NCI-H748 treated with DMSO at 0.1 percent for 48 hours (cell line): ENCODE measurements around the gene RALGAPA2.

Experiments used
- DNase-seq: peaks from one replicate; lab custom pipeline; 2025; lab: John Stamatoyannopoulos, UW

The RALGAPA2 gene

DNA sequence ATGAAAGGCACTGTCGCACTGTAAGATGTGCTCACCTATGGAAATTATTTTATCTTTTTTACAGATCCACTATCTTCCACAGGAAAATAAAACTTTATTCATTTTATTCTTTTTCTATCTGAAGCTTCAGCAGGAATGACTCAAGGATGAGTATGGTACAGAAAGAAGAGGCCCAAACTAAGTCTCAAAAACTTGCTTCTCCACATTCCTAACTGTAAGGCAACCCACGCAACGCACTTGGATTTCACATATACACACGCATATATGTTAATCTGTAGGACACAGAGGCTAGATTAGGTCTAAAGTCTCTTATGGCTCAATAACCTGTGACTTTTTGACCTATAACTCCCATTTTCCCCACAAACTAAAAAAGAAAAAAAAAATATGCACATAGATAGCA, 81.9 kb downstream of the RALGAPA2 start:
- DNase-seq: no peak

DNA sequence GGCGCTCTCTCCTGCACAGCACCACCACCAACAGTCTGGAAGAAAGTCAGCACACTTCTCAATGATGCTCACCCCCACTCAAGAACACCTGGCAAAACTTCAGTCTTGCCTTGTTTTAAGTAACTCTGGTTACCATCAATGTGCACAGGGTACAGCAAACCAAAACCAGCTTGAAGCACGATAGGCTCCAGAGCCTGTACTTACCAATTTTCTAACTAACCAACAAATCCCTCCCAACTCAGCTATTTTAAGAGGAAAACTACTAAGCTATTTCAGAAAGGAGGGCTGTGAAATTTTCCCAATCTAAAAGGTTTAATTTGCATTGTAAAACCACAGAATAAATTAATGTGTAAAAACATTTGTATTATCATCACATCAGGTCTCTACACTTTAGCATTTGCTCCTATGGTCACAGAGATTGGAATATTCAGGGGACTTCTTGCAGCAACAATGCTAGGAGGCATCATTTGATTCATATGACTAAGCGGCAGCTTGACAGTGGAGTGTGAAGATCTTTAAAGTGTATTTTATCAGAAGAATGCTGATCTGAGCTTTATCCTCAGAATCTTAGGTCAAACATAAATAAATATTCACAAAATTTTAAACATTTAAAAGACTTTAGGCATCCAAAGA, 82.8 kb downstream of the RALGAPA2 start:
- no peak for DNase-seq

DNA sequence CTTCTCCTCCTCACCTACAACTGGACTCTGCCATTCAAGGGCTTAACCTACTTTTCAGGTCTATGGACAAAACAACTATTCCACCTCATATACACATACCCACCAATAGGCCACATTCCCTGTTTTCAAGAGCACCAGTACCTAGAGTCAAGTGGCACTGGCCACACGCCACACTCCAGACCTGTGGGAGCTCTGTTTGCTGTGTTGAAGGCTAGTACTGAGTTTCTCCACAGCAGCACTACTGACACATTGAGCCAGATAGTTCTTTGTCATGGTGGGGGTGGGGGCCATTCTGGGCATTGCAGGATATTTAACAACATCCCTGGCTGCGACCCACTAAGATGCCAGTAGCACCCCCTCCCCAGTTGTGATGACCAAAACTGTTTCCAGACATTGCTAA, 84.1 kb downstream of the RALGAPA2 start:
- no peak for DNase-seq

DNA sequence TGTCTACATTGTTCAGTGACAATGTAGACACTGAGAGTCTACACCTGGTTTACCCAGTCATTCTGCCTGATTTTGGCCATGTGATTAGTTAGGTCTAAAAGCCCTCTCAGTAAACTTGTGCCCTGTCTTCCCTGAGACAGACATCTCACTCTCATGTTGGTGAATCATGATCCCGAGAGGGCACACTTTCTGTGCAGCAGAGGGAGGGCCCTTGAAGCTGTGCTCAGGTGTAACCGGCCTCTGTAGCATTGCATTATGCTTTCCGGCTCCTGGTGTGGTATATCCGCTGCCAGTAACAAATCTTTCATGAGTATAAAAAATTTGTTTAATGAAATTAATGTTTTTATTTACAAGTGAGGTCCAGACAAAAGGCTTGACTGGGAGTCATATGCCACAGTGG, 85.0 kb downstream of the RALGAPA2 start:
- DNase-seq: no peak

DNA sequence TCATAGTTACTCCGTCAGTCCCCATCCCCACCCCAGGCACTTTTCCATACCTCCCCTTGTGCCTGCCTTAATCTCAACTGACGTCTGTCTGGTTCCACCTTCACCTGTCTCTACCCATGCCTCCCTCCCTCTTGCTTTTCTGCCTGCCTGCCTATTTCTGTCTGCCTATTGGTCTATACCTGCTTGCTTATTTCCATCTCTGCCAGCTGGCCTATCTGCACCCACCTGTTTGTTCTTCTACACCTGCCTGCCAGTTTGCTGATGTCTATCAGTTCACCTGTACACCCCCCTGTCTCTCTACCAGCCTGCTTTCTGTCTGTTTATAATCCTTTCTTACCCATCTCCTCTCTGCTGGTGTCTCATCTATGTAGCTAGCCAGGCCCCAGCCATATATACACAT, 87.5 kb downstream of the RALGAPA2 start:
- peak; percentile 71 for DNase-seq

DNA sequence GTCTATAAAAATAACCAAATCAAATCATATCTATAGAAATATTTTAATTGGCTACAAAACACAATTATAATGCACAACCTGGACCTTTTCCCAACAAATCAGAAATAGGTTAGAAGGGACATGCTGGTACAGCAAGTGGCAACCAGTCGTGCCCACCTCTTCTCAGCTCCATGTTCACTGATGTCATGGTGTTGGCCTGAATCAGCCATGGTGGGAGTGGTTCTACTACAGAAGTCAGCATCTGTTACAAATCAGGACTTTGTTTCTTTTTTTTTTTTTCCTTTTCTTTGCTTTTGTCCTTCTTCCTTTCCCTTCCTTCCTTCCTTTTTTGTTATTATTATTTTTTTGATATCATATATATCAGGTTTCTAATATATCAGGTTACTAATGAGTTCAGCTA, 91.2 kb downstream of the RALGAPA2 start:
- DNase-seq: no peak

DNA sequence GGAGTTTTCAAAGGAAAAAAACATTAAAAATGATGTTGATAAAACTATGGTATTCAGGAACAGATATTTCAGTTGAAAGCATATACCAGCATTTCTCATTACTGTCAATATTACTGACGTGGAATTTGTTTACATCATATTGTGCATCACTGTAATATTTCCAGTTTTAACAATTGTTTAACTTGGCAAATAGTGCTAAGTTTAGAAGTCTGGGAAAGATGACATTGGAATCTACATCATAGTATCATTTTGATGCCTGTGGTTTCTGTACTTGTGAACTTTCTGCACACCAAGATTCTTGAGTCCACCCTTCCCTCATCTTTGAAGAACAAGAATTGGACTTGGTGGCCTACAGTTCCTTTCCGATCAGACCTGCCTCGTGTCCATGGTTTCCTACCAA, 98.1 kb downstream of the RALGAPA2 start:
- no peak for DNase-seq

DNA sequence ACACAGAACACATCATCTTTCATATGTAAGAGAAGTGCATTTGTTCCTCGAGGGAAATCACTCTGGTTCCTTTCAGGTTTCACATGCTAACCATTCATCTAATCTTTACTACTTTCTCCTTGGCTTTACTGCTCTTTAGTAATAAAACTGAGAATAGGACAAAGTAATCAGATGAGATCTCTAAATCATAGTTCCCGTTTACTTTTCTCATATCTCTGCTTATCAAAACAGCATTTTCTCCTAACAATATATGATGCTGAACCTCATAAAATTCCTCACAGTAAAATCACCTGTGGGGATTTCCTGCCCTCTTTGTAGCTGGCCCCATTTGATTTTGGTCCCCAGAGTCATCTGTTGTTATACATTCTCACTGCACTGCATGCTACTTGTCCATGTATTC, 100.2 kb downstream of the RALGAPA2 start:
- no peak for DNase-seq

DNA sequence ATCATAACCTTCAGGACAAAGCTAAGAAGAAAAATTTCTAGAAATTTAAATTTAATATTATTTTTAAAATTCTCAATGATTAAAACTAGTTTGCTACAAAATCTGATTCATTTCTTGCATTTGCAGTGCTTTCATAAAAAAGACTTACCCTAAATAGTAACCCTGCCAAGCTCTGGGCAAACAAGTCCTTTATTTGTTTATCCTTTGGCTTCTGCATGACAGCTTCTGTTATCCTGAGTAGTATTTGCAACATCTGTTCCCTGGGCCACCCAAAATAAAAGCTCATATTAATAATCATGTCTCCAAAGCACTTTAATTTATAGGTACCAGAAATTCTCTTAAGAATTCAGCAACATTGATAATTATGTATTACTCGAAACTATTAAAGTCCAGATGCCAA, 101.3 kb downstream of the RALGAPA2 start:
- peak; percentile 15 for DNase-seq

DNA sequence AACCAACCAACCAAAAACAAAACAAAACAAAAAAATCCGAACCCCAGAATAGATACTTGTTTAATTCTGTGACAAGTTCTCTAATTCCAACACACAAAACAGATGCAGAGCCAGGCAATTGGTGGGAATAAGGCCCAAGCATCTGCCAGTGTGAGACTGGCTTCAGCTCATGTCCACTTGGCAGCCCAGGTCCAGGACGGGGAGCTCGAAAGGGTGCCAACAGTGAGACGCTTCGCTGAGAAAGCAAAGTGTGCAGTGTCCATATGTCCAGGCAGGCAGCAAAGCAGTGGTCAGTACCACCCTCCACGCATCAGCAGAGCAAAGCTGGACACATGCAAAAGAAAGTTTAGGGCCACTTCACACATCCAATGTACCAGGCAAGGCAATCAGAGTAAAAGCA, 102.9 kb downstream of the RALGAPA2 start:
- DNase-seq: no peak

DNA sequence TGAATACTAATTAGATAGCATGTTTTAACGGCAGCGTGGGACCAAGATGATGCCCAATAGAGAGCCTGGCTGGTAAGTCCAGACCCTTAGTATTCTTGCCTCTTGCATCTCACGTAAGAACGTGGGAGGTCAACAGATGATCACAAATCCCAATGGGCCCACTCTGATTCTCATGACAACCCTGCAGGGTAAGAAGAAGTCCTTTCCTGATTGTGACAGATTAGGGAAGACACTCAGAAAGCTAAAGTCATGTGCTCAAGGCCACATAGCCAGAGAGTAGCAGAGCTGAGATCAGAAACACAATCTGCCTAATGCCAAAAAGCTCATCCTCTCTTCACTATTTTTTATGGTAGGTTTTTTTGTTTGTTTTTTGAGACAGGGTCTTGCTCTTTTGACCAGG, 103.8 kb downstream of the RALGAPA2 start:
- DNase-seq: no peak

DNA sequence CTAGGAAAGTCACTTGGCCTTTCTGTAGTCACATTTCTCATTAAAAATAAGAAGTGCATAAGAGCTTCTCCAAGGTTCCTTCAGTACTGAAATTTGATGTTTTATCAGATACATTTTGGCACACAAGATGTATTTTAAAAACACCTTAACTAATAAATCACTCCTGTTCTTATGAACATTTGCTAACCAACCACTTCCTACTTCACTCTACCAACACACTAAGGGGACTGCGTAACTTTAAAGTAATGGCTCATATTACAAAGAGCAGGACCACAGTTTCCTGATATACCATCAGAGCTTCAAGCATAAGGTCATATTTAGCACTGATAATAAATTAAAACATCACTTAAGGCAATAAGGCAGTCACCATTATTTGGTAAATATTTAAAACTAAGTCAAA, 104.4 kb downstream of the RALGAPA2 start:
- no peak for DNase-seq

DNA sequence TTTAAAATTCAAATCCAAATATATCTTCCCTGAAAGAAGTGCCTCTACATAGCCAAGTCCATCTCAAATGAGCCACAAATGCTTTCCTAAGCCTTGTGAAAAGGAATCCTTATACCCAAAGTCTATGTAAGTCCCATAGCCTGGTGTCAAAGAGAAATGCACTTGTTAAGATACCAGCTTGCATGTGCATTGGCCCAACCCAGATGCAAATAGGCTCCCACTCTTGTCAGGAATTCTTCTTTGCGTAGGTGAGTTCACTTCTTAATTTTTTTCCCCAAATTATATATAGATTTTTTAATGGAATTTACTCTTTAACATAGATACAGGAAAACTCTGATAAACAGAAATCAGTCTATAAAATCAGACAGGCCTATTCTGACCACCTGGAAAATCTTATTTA, 105.6 kb downstream of the RALGAPA2 start:
- no peak for DNase-seq

DNA sequence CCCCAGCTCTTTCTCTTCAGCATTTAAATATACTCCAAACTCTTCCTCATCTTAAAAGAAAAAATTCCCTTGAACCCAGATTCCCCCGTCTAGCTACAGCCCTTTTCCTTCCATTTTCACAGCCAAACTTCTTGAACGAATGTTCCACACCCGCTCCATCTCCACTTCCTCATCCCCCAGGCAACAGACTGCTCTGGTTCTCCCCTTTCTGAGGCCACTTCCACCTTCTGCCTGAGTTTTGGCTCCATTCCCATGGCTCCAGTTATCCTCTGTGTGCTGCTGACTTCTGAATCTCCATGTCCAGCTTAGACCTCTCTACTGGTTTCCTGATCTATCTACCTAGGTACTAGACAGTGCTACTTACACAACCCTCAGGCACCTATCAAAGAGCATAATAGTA, 106.4 kb downstream of the RALGAPA2 start:
- DNase-seq: no peak

DNA sequence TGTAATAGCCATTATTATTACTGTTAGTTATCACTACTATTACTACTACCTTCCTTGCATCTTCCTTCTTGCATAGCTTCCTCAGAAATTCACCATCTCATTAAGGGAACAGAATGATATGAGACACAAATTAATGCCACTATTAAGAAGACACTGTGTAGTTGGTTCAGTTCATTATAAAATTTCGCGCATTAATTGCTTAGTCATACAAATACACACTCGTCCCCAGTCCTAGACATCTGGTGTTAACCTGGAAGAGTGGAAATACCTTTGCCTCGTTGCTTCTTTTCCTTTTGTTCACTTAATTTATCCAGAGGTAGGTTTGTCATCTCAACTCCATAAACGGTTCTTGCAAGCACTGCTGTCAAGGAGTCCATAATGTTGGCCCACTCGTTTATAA, 107.5 kb downstream of the RALGAPA2 start:
- DNase-seq: no peak

DNA sequence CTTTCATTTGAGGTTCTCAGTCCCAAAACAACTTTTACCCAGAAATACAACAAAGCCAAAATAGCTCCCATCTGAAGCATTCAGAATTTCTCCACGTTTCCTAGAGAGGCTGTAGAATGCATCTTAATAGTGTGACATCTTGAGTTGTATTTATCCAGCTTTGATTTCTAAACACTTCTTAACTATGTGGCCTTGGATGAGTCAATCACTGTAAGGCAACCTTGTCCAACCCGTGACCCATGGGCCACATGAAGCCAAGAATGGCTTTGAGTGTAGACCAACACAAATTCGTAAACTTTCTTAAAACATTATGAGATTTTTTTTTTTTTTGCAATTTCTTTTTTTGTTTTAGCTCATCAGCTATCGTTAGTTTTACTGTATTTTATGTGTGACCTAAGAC, 108.1 kb downstream of the RALGAPA2 start:
- no peak for DNase-seq

DNA sequence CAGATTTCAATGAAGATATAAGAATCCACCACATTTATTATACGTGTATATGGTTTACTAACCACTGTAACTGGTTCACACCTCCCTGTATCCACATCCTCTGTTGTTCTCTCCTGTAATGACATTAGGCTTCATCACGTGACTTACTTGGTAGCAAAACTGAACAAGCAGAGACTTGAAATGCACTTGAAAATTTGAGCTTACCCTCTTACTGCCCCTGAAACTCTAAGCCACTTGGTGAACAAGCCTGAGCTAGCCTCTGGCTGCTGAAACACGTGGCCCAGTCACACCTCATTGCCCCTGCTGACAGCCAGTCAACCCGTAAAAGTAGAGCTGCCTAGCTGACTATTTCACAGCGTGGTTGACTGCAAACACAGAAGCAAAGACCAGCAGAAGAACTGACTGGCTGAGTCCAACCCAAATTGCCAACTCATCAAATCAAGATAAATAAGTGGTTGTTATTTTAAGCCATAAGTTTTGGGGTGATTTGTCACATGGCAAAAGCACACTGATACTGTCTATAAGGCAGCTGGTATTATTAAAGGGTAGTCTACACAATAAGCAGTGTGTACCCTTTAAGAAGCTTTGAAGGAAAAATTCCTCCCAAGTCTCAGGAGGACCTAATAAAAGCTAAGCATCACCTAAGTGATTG, 109.0 kb downstream of the RALGAPA2 start:
- DNase-seq: peak; percentile 22

DNA sequence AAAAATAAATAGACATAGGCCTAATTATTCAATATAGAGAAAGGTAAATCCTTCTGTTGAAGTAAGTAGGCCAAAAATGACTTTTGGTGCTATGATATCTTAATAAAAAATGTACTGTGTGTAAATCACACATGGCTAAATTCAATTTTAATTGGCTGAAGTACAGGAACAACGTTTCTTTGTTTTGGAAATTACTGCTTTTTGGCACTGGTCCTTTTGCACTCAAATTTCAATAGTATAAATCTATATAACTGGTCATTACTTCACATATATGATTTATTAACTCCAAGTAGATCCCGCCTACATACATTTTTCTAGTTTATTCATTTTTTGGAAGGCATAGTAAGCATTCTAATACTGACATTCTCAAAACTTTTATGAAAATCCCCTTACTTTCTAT, 114.5 kb downstream of the RALGAPA2 start:
- DNase-seq: no peak

DNA sequence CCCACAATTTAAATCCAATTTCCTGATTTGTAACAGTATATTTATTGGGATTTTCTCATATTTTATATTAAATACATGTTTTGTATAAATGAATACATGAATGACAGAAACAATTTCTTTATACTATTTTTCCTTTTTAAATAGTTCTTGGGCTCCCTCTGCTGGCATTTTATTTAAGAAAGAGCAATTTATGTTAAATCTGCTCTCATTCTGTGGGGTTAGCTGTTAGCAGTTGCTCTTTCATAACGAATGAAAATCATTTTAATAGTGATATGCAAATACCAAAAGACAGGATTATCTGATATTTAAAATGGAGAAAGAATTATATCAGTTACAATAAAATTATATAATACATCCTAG, 118.3 kb downstream of the RALGAPA2 start:
- peak; percentile 71 for DNase-seq

DNA sequence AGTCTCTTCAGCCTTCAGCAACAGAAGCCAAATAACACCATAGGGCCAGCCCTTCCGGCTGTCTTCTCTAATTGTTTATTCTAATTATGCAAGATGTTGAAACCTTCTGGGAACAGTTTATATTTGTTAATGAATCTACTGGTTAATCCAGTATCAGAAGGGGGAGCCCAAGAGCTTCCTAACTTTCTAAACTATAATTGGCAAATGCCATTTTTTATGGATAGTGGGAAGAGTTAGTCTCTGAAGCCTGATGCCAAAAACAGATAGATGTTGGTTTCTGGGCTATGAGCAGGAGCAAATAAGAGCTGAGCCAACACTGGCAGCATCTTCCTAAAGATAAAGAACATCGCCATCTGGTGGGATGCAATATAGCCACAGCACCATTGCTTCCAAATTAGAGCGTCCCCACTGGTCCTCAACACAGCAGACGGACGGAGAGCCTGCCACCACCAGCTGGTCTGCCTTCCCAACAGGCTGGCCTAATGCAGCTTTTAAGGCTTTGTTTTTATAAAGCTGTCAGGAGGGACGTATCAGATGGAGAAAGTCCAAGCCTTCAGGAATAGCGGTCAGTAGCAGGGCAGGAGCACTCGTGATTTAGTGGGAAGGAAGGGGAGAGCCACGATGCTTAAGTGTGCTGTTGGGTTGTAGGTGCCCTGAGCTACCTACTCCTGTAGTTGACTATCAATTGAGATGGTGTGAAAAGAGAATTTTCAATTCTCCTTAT, 118.8 kb downstream of the RALGAPA2 start:
- peak; percentile 85 for DNase-seq

DNA sequence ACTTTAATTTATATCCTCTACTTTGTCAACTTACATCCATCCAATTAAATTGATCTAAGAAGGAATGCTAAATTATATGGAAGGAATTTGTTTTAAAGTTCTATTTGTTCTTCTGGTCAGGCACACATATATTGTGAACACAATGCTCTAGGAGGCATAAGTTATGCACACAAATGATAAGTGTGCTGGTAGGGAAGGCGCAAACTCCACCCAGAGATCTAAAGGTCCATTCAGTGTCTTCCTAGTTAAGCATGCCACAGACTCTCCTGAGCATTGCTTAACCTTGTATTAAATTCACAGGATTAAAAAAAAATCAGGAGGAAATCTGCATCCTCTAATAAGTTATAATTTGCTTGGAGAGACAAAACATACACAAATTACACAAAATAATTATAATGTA, 127.3 kb downstream of the RALGAPA2 start:
- no peak for DNase-seq

DNA sequence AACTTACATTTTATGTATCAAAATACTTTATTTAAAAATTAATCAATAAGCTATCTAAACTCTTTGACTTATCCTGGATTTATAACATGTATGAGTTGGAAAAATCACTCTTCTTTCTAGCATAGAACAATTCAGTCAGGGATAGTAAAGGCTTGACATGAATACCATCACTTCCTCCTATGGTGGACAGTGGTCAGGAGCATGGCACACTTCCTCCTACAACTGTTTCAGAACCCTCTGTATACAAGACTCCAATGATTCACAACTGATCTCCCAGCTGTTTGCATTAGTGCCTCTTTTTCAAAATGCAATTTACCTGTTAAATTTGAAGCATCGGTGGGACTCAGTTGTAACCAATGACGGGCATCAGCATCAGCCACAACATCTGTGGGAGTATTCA, 129.7 kb downstream of the RALGAPA2 start:
- no peak for DNase-seq

DNA sequence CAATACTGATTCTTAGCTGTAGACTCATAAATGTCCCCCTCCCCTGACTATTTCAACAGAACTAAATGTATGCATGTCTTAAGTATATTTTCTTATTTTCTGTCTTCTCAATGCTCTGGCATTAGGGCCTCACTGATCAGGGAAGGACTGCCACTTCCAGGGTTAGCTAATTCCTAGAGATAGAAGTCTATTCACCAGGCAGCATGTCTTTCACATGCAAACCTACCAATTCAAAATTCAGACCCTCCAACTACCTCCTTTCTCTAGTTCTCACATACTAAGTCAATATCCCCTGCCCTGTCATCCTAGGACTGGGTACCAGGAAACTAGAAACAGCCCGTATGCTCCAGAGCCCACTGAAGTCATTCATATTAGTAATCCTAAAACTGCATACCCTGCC, 132.3 kb downstream of the RALGAPA2 start:
- no peak for DNase-seq

DNA sequence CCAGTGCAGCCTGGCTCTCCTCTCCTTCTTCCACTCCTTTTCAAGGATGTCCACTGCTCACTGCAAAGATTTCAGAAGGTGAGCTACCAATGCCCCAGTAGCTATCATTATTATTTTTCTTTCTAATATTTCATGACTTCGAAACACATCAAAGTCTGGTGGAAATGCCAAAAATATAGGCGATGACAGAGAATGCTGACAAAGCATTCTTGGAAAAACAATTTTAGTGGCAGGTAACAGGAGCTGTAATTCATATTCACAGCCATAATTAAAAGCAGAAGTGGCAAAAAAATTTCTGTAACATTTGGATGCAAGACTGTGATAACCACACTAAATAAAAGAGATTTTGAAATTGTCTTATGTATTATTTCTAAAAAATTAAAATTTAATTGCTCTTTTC, 133.6 kb downstream of the RALGAPA2 start:
- no peak for DNase-seq
